Left renal cortex interstitium (tissue), 4 donors: ENCODE data around the gene WIPF2. TPM values are rescaled to one million over a fixed set of nuclear protein-coding genes. Genes with fewer than 3 reads are reported as not detected.

Experiments
- DNase-seq, 4 donors: peaks; one replicate each; pipeline ENCODE4 v3.0.0-alpha.2; 2013; ENCODE audit warnings: low read depth in 4 of 4, low spot score in 2 of 4, missing footprints in 1 of 4
- polyA plus RNA-seq, 4 donors: library from polyadenylated mRNA; unstranded; fragments of 120-200 nt; gene quantifications; one replicate each; pipeline ENCODE4 v1.2.1, GENCODE V29; 2013; ENCODE audit not compliant: insufficient read length in 4 of 4

Gene WIPF2
- 10 to 100 TPM; 26.1 to 32.8 (median 29.1) TPM for polyA plus RNA-seq

GRCh38 chr17:40218740-40219593, at the start of gene WIPF2:
WIPF2 (plus strand) TSS chr17:40219304; CDS start chr17:40256460, 37,156 bp downstream.
- DNase-seq = peak; percentile 89 to 97 (median 93)

GRCh38 chr17:40170325-40170724, 48.8 kb upstream of the WIPF2 start:
- no peak for DNase-seq

GRCh38 chr17:40171750-40172149, 47.4 kb upstream of the WIPF2 start:
- DNase-seq = no peak

- DNase-seq = no peak
These were observed 45.9 kb upstream of the WIPF2 start for GRCh38 chr17:40173091-40173777.

GRCh38 chr17:40173778-40174135, 45.3 kb upstream of the WIPF2 start:
- DNase-seq = no peak

GRCh38 chr17:40174514-40174913, 44.6 kb upstream of the WIPF2 start:
- DNase-seq = no peak

- no peak for DNase-seq
These were observed 43.0 kb upstream of the WIPF2 start for GRCh38 chr17:40175928-40176753.

GRCh38 chr17:40176754-40177110, 42.4 kb upstream of the WIPF2 start:
- no peak for DNase-seq

- DNase-seq = peak in 2 of 4 donors; percentile 49 to 51
These were observed 41.7 kb upstream of the WIPF2 start, which contains the start of gene RAPGEFL1 for GRCh38 chr17:40177275-40177874. RAPGEFL1 (plus strand) TSS chr17:40177470; CDS start chr17:40177862, 392 bp downstream.

- DNase-seq = no peak
These were observed 41.0 kb upstream of the WIPF2 start for GRCh38 chr17:40178021-40178601.

GRCh38 chr17:40178660-40179059, 40.4 kb upstream of the WIPF2 start:
- DNase-seq = no peak

GRCh38 chr17:40179923-40180659, 39.0 kb upstream of the WIPF2 start:
- no peak for DNase-seq

GRCh38 chr17:40180694-40181093, 38.4 kb upstream of the WIPF2 start:
- no peak for DNase-seq

- DNase-seq = no peak
These were observed 37.9 kb upstream of the WIPF2 start for GRCh38 chr17:40181205-40181604.

- DNase-seq = no peak
These were observed 36.5 kb upstream of the WIPF2 start for GRCh38 chr17:40182606-40183005.

- DNase-seq = no peak
These were observed 31.9 kb upstream of the WIPF2 start for GRCh38 chr17:40187238-40187637.

GRCh38 chr17:40188694-40189093, 30.4 kb upstream of the WIPF2 start:
- DNase-seq = no peak

- DNase-seq = no peak
These were observed 28.7 kb upstream of the WIPF2 start for GRCh38 chr17:40190197-40191021.
